ENCODE measurements around the gene OTULIN.

- TF ChIP-seq CTCF (IDR thresholded peaks at IDR 0.05) (no peak), POLR2A (IDR thresholded peaks at IDR 0.05) (no peak), EP300 (IDR thresholded peaks at IDR 0.05) (no peak)
Observed at GRCh38 chr5:14686517-14686916, 22.0 kb downstream of the OTULIN start.

Data from tibial nerve (tissue), 4 donors.